Parathyroid adenoma (tissue), 2 donors: ENCODE results near the gene IFI16.
"Not testable (repeated sequence)": the region's sequence is repeated elsewhere in the genome, so short reads cannot be mapped to it uniquely, and the experiment has no call there.

Experiments used
- H2AFZ ChIP-seq: fragments of 300-600 bp; sonication (generic); one replicate; pipeline ENCODE4 v1.7.0; 2017; ENCODE audit warnings: antibody characterized with exemption, mild to moderate bottlenecking
- H3K27ac ChIP-seq: fragments of 300-600 bp; sonication (generic); one replicate; pipeline ENCODE4 v1.7.0; 2017
- H3K27me3 ChIP-seq: fragments of 300-600 bp; sonication (generic); one replicate; pipeline ENCODE4 v1.7.0; 2017; ENCODE audit warnings: low read length; ENCODE audit not compliant: control insufficient read depth, insufficient read depth
- H3K36me3 ChIP-seq: fragments of 300-600 bp; sonication (generic); one replicate; pipeline ENCODE4 v1.7.0; 2017; ENCODE audit warnings: low read length; ENCODE audit not compliant: control insufficient read depth, insufficient read depth
- H3K4me1 ChIP-seq: fragments of 300-600 bp; sonication (generic); one replicate; pipeline ENCODE4 v1.7.0; 2017; ENCODE audit warnings: control low read depth
- H3K4me2 ChIP-seq: fragments of 300-600 bp; sonication (generic); one replicate; pipeline ENCODE4 v1.7.0; 2017; ENCODE audit warnings: low read length
- H3K4me3 ChIP-seq: fragments of 300-600 bp; sonication (generic); one replicate; pipeline ENCODE4 v1.7.0; 2017; ENCODE audit warnings: low read depth, low read length
- H3K79me2 ChIP-seq: fragments of 300-600 bp; sonication (generic); one replicate; pipeline ENCODE4 v1.7.0; 2017; ENCODE audit warnings: control low read depth
- H3K9ac ChIP-seq: fragments of 300-600 bp; sonication (generic); one replicate; pipeline ENCODE4 v1.7.0; 2017; ENCODE audit warnings: mild to moderate bottlenecking
- H3K9me3 ChIP-seq: fragments of 300-600 bp; sonication (generic); one replicate; pipeline ENCODE4 v1.7.0; 2017; ENCODE audit warnings: low read length; ENCODE audit not compliant: control insufficient read depth
- CTCF ChIP-seq: fragments of 300-600 bp; sonication (generic); IDR thresholded peaks from one replicate; pipeline ENCODE4 v1.7.0; 2017; ENCODE audit warnings: antibody characterized with exemption, mild to moderate bottlenecking
- donor health status: primary hyperparathyroidism.

The IFI16 gene

GRCh38 chr1:159030311-159030710 lies 20.6 kb downstream of the IFI16 start:
- H3K27me3 ChIP-seq: no peaks in the 10 kb centered on the region
- H3K27ac ChIP-seq: no peak overlapping the region
- no peaks in the 10 kb centered on the region for H3K4me1 ChIP-seq
- H3K36me3 ChIP-seq: no peaks in the 10 kb centered on the region
- no peak overlapping the region for H3K4me2 ChIP-seq
- H3K9me3 ChIP-seq: no peaks in the 10 kb centered on the region
- no peak for TF ChIP-seq CTCF
- H3K4me3 ChIP-seq: no peak overlapping the region
- no peak overlapping the region for H2AFZ ChIP-seq
- H3K79me2 ChIP-seq: no peaks in the 10 kb centered on the region
- H3K9ac ChIP-seq: no peak overlapping the region

DNA sequence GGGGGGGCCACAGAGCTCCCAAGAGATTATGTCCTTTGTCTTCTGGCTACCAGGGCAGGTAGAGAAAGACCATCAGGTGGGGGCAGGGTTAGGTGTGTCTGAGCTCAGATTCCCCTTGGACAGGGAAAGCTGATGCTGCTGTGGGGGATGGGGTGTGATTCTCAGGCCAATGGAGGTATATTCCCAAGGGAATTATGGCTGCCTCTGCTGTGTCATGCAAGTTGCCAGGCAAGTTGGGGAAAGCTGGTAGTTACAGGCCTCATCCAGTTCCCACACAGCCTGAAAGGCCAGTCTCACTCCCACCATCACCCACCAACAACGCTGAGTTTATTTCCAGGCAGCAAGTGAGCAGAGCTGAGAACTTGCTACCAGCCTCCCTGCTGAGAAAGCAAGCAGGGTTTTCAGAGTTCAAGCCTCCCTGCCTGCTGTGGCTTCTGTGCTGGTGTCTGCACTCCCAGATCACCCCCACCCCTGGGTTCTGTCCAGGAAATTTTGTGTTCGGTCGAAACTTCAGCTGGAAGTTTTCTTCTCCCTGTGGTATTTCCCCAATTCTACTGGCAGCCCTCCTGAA lies 21.3 kb downstream of the IFI16 start:
- Histone ChIP-seq H2AFZ (no peak overlapping the region), H3K36me3 (no peaks in the 10 kb centered on the region), H3K27me3 (no peaks in the 10 kb centered on the region), H3K4me2 (no peak overlapping the region), H3K79me2 (no peaks in the 10 kb centered on the region), H3K9ac (no peak overlapping the region), H3K9me3 (no peaks in the 10 kb centered on the region), H3K4me1 (no peaks in the 10 kb centered on the region), H3K27ac (no peak overlapping the region), H3K4me3 (no peak overlapping the region)
- no peak for TF ChIP-seq CTCF

DNA sequence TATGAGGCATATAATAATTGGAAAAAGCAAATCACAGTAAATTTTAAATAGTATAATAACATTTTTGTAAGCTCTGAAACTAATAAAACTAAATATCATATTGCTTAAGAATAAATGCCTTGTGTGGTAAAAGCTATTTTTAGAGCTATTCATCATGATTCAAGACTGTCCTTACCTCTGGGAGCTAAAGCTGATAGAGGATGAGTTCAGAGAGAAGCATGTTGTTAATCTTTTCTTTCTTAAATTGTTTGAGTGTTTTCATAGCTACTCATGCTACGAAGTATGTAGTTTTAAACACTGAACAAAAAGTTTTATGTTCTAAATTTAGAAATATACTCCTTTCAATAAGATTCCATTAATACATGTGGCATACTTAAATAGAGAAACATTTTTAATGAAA lies 30.5 kb downstream of the IFI16 start:
- no peak for TF ChIP-seq CTCF
- Histone ChIP-seq H3K9ac (no peak overlapping the region), H3K9me3 (no peaks in the 10 kb centered on the region), H3K79me2 (no peaks in the 10 kb centered on the region), H3K4me2 (no peak overlapping the region), H3K4me3 (no peak overlapping the region), H3K4me1 (no peaks in the 10 kb centered on the region), H2AFZ (no peak overlapping the region), H3K27me3 (no peaks in the 10 kb centered on the region), H3K27ac (no peak overlapping the region), H3K36me3 (no peaks in the 10 kb centered on the region)

DNA sequence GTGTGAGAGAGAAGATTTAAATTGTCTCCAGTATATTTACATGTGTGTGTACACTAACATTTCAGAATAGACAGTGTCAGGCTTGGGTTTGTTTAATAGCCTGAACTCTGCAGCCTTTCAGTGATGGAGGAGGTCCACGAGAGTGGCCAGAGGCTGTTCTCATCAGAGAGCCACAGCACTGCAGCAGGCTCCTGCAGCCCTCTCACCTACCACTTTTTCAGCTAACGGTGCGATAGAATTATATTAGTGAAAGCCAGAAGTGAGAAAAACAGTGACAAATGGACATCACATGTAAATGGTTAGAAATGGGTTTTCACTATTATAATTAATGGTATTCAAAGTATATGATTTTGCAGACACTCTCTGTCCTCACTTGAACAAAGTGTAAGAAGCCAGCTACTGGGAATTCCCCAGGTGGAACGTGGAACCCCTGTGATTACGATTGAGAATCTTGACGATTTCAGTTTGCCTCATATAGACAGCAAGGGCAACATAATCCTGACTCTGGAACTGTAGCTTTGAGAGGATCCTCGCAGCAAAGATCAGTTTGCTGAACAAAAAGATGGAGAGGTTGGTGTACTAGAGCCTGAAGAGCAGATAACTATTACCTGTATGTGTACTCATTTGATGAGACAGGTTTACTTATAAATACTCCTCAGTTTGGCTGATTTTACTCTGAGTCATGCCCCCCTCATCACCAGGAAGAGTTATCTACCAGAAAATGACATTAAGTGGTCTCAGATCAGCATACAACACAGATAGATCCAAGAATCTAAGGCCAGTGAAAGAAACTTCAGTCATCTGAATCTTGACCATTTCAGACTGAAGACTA lies 31.4 kb downstream of the IFI16 start:
- H3K4me1 ChIP-seq: no peaks in the 10 kb centered on the region
- H2AFZ ChIP-seq: no peak overlapping the region
- no peaks in the 10 kb centered on the region for H3K27me3 ChIP-seq
- H3K36me3 ChIP-seq: no peaks in the 10 kb centered on the region
- H3K4me3 ChIP-seq: no peak overlapping the region
- no peaks in the 10 kb centered on the region for H3K79me2 ChIP-seq
- no peak overlapping the region for H3K27ac ChIP-seq
- H3K9ac ChIP-seq: no peak overlapping the region
- TF ChIP-seq CTCF: no peak
- no peaks in the 10 kb centered on the region for H3K9me3 ChIP-seq
- no peak overlapping the region for H3K4me2 ChIP-seq

DNA sequence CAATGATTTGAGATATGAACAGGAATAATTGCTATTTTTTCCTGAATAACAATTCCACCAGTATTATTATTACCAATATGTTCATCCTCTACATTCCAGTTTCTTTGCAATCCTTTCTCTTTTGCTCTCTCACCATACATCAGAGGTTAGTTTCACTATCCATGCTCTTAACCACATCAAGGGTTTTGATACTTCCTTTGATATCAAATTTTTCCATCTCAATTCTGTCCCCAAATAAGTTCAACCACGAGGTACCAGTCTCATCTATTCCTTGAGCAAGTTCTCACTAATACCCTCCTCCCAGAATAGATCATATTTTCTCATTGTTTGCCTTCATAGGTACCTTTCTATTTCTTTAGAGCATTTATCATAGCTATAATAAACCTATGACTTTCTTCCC lies 36.8 kb downstream of the IFI16 start:
- not testable (repeated sequence) for H3K36me3 ChIP-seq, H2AFZ ChIP-seq, H3K27me3 ChIP-seq, H3K9me3 ChIP-seq, H3K4me1 ChIP-seq, H3K4me2 ChIP-seq, H3K27ac ChIP-seq, H3K4me3 ChIP-seq, H3K9ac ChIP-seq, H3K79me2 ChIP-seq
